HG03571 (cell line): ENCODE data around the gene OMP.

Experiments used
- ATAC-seq: cut with Tn5 transposase; IDR thresholded peaks from one replicate; pipeline ENCODE4 v1.9.1; 2021; ENCODE audit not compliant: unreplicated experiment

OMP gene

DNA sequence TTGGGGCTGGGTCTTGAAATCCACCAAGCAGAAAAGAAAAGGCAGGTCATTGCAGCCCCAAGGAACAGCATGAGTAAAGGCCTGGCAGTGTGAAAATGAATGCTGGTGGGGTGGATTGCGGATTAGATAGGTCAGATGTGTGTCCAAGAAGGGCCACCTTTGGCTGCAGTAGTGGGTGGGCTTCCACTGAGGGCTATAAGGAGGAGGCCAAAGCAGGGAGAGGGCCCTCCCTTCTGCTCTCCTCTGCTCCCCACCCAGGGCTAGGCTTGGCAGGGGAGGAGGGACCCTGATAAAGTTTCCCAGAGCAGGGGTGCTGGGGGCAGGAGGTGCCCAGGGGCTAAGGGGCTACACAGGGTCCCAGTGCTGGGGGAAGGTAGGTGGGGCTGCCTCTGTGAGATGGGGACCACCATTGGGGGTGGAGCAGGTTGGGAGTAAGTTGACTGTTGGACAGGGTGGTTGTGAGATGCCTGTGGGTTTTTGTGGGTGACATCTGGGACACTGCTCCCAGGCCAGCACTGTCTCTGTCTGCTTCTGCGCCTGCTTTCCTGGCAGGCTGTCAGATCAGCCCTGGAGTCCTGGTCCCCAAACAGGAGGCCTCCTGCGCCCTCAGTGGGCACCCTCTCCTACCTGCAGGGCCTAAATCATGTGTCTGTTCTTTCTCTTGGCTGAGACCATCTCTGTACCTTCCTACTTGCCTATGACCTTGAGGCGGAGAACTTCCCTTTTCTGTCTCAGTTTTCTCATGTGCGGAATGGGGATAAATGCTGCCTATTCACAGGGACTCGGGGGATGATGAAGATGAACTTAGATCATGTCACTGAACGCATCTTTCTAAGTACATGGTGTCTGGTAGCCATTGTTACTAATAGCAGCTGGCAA lies 33.9 kb upstream of the OMP start:
- no peak for ATAC-seq

DNA sequence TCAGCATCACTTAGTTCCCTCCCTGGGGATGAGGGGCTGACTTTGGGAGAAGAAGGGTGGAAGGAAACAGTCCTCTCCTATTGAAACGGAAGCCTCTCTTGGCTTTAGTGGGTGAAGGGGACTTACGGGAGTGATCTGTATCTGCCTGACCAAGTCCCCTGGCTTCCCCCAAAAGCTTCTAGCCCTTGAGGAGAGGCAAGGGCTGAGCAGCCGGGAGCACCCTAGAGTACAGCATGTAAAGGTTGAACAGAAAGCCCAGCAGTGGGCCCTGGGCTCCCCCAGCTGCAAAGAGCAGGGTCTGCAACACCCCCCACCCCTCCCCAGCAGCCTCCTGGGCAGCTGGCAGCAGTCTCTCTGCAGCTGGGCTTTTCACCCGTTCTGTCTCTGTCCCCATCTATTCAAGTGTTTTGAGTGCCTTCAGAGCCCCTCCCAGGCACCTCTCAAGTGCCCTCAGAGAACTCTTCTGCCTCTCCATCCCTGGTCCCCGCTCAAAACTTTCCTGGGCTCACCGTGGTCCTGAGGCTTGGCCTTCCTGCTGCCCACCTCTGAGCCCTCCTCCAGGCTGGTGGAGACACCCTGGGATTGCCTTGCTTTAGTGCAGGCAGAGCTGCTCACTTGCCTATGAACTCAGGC lies 33.2 kb upstream of the OMP start:
- no peak for ATAC-seq

DNA sequence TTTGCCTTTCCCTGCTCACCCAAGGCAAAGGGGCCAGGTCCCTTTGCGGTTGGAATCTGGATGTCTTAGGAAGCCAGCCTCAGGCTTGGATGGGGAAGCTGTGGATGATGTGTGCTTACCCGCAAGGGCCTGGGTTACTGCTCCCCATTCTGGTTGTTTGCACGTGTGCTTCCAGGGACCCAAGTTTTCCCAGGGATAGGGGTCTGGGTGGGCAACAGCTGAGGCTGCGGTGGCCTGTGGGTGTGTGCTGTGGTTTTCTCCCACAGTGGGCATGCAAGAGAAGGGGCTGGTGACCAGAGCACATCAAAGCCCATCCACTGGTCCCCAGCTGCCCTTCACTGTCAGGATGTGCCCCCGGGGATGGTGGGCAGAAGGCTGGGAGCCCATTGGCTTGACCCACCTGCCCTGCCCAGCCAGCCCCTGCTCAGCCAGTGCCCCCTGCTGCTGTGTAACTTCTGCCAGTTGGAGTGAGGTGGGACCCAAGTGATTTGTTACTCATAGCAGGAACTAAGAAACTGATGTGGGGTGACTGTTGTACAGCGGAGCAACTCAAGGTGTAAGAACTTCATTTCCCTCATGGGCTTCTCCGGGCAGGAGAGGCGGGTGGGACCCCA lies 32.6 kb upstream of the OMP start:
- no peak for ATAC-seq

DNA sequence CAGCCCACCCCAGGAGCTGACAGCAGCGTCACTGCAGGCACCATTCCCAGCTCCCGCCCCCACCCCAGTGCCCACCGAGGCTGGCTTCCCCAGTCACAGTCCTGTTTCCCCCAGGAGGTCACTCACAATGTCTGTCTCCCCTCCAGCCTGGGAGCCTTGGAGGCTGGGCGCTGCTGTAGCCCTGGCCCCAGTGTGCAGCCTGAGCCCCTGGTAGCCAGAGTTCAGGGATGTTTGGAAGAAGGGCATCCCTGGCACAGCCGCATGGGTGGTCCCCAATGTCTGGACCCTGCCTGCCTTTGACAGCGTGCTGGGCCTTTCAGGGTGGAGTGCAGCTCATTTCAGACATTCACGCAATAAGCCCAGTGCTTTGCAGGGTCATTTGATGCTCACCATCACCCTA lies 31.6 kb upstream of the OMP start:
- no peak for ATAC-seq

DNA sequence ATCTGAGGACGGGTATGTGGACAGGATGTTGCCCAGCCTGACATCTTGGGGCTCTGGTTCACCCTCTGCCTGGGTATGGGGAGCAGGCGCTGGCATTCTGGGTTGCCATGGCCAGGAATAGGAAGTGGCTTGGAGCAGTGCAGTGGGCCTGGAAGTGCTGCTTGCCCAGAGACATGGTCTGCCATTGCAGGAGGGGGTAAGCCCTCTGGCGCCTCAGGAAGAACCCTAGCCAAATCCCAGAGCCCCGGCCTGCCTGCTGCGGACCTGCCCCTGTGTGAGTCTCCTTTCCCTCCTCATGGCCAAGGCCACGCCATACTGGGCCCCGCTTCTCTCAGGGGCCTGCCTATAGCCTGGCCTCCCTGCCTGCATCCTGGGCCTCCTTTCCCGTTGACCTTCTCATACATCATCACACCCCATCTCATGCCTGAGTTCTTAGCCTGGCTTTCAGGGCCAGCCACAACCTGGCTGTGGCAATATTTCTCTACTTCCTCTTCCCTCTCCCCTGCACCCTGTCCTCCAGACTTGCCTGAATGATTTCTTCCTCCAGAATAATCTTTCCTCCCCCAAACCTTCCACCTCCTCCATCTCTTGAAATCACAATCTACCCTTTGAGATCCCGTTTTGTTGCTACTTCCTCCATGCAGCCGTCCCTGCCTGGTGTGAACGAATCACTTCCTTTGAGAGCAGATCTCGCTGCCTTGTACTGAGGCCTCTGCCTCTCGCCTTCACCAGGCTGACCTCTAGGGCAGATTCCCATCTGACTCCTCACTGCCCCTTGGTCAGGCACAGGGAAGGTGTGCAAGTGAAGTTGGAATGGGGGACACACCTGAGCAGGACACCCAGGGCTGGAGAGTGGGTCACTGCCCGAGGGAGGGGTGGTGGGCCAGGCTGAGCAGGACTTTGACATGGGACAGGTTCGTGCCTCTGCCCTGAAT lies 30.7 kb upstream of the OMP start:
- ATAC-seq, result no peak

DNA sequence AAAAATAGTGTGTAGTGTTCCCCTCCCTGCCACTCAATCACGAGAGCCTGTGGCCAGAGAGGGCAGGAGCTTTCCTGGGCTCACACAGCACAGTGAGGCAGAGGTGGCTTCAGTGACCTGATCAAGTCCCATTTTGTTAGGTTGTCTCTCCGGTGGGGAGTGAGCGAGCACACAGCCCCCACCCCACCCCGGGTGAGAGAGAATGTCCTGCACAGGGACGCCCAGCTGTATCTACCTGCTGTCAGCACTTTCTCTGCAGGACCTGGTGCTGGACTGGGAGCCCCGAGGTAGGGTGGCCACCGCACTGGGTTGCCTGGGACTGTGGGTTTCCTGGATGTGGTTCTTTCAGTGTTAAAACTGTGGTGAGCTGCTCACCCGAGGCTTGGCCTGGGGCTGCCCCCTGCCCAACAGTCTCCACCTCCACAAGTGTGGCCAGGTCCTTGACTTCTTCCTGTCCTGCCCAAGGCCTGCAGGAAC lies 29.8 kb upstream of the OMP start:
- ATAC-seq, result no peak

DNA sequence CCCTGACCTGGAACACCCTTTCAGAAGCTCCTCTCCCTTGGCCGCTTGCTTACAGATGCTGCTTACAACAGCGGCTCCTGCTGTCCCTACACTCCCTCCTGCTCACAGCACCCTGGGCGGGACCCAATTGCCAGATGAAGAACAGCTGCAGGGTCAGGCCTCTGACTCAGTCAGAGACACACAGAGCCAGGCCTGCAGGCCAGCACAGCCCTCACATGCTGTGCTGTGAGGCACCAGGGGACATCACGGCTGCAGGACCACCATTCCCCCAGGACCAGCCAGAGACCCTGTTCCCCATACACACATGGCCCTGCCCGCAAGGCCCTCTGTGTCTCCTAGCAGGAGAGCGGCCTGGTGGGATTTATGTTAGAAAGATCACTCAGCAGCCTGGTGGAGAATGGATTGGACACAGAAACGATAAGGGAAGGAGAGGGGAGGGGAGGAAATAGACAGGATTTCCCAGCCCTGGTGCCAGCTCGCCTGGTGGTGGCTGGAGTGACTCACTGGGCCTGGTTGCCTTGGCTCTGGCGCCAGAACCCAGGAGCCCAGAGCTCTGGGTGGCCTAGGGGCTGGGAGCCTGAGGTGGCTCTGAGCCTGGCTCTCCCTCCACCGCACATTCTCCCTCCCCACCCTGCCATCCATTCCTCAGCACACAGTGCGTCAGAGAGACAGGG lies 29.2 kb upstream of the OMP start:
- ATAC-seq, result no peak

DNA sequence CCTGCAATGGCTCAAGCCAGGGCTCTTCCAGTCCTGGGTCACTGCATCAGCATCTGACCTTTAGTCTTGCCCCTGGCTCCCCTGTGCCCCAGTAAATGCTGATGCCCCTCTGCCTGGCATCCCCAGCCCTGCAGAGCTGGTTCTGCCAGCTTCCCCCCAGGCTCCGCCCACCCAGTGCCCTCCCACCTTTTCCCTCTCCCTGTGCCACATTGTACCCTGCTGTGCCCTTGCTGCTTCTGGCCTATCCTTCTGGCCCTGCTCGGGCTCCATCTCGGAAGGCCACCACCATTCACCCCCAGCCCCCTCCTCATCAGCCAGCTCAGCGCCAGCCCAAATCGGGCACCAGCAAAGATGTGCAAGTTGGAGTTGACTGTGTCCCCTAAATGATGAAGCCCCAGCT lies 28.4 kb upstream of the OMP start:
- ATAC-seq, result no peak

DNA sequence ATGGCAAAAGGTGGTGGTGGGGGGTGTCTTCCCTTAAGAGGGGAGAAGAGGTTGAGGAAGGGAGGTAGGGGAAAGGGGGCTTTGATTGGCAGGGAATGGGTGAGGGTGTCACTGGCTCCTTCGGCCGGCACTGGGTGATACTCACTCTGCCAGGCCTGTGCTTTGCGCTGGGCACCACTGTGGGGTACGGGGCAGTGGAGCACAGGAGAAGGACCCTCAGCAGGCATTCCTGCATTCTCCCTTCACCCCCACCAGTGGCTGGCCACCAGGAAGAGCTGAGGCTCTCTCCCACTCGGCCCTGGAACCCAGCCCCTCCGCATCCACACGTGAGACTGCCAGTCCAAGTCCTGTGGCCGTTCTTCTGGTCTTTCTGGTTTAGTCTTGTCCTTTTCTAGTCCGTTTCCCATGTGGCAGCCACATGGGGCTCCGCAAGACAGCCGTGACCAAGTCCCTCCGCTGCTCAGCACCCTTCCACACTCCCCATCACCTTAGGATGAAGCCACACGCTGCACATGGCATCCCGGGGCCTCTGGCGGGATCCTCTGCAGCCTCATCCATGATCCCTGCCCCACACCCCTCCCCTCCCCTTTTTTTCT lies 27.9 kb upstream of the OMP start:
- no peak for ATAC-seq

DNA sequence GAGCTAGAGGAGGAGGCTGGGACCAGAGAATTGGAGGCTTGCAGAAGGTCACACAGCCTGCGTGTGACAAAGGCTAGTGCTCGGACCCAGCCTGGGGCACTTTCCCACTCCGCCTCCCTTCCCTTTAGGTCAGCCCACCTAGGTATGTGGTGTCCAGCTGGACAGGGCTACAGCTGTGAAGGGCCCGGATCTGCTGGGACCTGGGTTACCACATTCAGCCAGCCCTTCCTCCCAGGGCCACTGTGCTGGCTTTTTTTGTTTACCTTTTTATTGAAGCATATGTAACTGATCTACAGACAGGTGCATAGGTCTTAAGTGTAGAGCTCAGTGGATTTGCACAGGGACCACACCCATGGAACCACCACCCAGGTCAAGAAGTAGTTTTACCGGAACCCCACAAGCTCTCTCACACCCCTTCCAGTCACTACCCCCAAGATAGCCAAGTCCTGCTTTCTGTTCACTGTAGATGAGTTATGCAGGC lies 27.2 kb upstream of the OMP start:
- ATAC-seq, result no peak

DNA sequence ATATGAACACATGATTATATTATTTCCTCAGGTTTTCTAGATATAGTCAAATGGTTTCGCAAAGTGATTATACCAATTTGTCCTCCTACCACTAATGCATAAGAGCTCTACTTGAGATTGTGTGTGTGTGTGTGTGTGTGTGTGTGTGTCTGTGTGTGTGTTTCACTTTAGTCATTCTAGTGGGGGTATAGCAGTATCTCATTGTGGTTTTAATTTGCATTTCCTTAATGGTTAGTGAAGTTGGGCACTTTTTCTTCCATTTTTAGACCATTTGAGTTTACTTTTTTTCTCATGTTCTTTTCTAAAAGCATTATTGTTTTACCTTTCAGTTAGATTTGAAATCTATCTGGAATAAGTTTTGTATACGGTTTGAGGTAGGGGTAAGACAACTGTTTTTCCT lies 23.0 kb upstream of the OMP start:
- no peak for ATAC-seq

DNA sequence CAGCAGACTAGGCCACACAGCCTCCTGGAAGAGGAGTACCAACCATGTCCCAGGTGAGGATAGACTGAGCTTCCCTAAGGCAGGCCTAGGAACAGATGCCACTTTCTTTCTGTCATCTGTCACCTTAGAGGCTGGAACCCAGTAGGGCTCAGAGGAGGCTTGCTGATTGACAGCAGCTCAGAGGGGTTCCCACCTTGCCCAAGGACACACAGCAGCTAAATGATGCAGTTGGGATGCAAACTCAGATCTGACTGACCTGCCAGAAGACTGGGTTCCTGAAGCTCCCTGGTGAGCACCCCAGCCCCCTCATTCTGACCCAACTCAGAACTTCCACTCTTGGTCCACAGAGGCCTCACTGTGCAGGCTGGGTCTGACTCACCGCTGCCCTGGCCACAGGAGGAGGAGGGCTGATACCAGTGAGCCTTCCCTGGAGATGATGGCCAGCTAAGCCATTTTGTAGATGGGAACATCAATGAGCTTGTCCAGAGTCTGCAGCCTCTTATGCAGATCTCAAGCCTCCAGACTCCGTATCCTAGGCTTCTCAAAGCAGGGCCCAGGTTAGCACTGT lies 21.9 kb upstream of the OMP start:
- ATAC-seq, result no peak

DNA sequence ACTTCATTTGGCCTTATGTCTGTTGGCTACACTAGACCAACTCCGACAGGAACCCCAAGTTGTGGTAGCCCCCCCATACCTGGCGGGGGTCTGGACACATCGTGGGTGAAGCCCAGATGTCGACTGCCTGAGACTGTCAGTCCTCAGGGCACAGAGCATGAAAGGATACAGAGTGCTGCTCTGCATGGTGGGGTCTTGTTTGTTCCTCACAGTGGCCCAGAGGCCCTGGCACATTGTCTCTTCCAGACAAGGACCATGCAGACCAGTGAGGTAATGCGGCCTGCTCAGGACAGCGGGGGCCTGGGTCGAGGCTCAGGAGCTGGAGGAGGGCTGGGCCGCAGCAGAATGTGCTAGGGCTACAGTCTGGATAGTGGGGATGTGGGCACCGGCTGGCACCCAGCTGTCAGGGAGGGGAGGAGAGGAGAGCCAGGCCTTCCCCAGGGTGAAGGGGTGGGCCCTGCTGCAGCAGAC lies 21.2 kb upstream of the OMP start:
- no peak for ATAC-seq

DNA sequence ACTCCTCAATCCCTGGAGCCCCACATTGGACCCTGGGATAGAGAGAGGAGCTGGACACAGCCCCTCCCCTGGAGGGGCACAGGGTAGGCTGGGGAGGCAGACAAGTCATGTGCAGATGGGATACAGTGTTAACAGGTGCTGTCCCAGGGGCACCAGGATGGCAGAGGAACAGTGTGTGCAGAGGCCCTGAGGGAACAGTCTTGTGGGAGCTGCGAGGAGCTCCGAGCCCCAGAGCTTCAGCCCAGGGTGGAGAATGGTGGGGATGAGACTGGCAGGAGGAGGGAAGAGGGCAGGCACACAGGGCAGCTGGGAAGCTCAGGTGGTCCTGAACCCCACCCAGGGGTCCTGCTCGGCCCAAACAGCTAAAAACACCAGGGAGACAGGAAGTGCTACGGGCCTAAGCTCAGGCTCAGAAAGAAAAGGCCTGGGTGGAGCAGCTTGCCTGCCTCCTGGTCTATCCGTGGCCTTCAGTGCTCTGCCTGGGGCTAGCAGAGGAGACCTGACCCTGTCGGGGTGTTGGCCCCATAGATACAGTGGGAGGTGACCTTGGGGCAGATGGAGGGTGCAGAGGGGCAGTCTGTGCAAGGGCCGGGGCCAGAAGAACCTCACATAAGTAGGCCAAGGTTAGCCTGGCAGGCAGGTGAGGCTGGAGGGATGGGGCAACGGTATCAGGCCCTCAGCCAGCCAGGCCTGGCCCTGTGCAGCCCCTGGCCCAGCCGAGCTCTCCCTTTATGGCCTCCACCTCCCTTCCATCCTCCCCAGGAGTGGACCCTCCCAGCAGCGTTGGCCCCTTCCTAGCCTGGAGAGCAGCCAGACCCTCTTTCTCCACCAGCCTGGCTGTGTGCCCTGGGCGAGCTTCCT lies 20.4 kb upstream of the OMP start:
- no peak for ATAC-seq

DNA sequence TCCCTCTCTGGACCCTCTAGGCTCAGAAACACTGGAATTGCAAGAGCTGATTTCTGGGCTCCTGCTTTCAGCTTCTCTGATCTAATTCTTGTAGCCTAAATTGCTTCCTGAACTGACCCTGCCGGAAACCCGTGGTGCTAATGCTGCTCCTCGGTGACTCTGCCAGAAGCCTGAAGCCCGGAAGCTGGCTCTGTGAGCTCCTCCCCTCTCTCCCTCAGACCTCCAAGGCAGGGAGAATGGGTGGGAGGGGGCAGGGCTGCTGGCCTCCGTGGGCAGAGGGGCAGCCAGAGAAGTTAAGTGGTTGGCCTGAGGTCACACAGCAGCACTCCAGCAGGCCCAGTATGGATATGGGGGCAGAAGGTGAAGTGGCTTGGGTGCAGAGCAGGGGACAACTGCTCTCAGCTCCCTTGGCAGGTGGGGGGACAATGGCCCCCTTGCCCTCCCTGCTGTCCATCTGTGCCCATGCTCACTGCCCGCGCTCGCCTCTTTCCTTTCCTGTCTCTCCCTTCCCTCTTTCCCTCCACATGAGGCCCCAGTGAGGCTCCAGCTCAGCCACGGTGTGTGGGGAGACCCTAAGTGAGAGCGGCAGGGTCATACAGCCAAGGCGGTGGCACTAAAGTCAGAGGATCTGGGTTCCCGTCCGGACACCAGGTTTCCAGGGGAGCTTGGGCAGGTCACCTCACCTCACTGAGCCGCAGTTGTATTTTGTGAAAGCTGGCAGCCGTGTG lies 19.6 kb upstream of the OMP start:
- no peak for ATAC-seq

DNA sequence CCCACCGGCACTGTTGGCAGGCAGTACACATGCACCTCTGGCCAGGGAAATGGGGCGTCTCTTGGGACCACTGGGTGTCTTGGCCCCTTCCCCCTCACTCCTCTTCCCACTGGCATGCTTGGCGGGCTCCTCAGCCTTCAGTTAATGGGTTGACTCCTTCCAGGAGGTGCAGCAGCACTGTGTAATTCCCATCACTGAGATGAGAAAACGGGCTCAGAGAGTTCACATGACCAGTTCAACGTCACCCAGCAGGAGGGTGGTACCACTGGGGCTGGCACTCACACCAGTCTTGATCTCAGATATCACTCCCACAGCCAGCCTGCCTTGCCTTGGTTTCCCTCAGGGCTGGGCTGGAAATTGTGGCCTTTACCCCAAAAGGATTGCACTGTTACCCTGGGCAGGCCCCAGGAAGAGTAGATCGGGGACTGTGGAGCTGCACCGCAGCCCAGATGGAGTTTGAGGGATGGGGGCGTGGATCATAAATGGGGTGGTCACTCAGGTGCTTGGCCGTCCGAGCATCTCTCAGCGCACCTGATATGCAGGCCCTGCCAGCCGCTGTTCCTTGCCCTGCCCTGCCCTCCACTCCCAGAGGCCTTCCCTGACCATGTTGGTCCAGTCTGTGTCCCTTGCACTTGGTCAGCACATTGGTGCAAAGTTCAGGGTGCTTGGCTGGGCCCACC lies 18.9 kb upstream of the OMP start:
- no peak for ATAC-seq

DNA sequence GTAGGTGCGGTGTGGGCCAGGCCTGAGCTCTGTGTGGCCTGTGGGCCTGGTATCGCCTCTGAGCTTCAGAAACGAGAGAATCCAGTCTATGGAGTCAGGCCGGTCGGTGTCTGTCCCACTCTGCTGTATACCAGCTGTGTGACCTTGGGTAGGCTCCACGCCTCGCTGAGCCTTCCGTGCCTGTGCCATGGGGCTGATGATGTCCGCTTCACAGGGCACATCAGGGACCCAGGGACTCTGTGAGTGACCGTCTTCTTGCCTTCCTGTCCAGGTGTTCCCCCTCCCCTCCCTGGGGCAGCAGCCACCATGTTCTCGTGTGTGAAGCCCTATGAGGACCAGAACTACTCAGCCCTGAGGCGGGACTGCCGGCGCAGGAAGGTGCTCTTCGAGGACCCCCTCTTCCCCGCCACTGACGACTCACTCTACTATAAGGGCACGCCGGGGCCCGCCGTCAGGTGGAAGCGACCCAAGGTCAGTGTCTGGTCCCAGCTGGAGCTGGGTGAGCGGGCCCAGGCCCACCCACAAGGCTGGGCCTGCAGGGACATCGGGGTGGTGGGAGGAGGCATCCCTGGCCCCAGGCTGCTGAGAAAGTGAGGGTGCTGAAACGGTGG lies 18.0 kb upstream of the OMP start:
- ATAC-seq, result no peak
